GM15510 (cell line): Measurements from ENCODE around the gene BRCA2.

Experiments used
- POLR2A ChIP-seq: IDR thresholded peaks from 3 replicates; pipeline ENCODE4 v1.6.1; 2011; ENCODE audit warnings: borderline replicate concordance; ENCODE audit not compliant: insufficient read length; ENCODE audit errors: extremely low read depth

BRCA2 gene

DNA sequence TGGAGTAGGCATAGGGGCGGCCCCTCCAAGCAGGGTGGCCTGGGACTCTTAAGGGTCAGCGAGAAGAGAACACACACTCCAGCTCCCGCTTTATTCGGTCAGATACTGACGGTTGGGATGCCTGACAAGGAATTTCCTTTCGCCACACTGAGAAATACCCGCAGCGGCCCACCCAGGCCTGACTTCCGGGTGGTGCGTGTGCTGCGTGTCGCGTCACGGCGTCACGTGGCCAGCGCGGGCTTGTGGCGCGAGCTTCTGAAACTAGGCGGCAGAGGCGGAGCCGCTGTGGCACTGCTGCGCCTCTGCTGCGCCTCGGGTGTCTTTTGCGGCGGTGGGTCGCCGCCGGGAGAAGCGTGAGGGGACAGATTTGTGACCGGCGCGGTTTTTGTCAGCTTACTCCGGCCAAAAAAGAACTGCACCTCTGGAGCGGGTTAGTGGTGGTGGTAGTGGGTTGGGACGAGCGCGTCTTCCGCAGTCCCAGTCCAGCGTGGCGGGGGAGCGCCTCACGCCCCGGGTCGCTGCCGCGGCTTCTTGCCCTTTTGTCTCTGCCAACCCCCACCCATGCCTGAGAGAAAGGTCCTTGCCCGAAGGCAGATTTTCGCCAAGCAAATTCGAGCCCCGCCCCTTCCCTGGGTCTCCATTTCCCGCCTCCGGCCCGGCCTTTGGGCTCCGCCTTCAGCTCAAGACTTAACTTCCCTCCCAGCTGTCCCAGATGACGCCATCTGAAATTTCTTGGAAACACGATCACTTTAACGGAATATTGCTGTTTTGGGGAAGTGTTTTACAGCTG lies at the start of gene BRCA2, which contains the start of gene ZAR1L:
Gene BRCA2, plus strand, starts transcription at position 271 of the 790 bp plus-strand sequence. CDS start 953 bp downstream, outside the sequence.
Gene ZAR1L, minus strand, starts transcription at position 126 of the 790 bp plus-strand sequence. CDS start 3,438 bp downstream, outside the sequence.
- peak; percentile 98 for TF ChIP-seq POLR2A

- no peak for TF ChIP-seq POLR2A
Observed at GRCh38 chr13:32265726-32266125, 49.6 kb upstream of the BRCA2 start.

DNA sequence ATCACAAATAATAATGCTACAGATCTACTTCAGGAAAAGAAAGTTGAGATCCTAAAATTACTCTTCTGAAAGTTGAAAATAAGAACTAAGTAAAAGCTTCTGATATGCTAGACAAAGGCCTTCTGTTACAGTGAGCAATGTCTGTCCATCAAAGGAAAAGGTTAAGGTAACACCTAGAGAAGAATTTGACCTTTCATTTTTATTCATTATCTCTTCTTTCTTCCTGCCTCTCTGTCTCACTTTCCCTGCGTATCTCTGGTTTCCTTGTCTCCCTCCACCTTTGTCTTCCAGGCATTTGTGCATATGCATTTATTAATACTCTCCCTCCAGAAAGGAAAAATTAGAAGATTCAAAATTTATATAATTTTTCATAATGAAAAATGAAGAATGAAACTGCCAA lies 49.2 kb upstream of the BRCA2 start:
- no peak for TF ChIP-seq POLR2A

DNA sequence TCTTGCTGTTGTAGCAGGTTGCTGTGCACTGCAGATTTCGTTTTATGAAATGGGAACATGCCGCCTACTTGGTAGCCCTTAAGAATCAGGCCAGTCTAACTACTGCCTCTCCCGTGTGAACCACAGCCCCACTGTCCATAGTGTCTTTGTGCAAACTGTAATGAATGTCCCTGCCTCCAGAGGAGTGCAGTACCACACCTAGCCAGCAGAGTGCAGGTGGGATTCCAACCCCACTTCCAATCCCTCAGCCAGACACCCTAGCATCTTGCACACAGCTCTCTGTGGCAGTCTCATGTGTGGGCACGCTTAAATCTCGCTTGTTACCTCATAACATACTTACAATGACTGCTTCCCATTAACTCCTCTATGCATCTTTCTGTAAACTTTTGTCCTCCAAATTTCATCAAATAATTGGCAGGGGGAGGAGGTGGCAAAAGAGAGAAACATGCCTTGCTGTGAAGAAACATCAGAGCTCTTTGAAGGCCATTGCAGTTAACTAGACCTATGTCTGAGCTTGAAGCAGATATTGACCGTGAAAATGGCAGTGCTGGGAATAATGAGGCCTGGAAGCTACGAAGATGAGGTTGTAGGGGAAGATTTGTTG lies 47.4 kb upstream of the BRCA2 start:
- no peak for TF ChIP-seq POLR2A

DNA sequence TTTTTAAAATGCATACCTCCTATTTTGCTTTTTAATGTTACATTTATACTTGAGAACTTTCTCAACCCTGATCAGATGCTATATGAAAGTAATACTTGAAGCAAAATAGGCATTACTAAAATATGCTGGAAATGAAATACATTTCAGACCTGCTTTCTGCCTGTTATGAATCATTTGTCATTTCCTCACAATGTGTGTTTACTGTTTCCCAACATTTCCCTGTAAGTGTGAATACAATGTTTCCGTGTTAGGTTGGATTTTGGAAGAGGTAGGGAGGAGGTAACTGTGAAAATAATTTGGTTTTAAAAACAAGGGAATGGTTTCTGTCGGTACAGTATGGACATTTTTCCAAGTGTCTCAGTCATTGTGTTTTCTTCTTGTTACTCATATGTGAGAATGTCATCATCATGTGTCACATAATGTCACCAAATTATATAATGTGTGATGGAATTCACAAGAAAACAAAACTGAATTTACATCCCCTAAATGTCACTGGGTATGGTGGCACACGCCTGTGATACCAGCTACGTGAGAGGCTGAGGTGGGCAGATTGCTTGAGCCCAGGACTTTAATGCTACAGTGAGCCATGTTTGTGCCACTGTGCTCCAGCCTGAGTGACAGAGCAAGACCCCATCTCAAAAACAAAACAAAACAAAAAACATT lies 43.2 kb upstream of the BRCA2 start:
- TF ChIP-seq POLR2A = no peak

- TF ChIP-seq POLR2A = no peak
Observed at GRCh38 chr13:32277839-32278238, 37.5 kb upstream of the BRCA2 start.

- no peak for TF ChIP-seq POLR2A
Observed at GRCh38 chr13:32278426-32278825, 36.9 kb upstream of the BRCA2 start.

DNA sequence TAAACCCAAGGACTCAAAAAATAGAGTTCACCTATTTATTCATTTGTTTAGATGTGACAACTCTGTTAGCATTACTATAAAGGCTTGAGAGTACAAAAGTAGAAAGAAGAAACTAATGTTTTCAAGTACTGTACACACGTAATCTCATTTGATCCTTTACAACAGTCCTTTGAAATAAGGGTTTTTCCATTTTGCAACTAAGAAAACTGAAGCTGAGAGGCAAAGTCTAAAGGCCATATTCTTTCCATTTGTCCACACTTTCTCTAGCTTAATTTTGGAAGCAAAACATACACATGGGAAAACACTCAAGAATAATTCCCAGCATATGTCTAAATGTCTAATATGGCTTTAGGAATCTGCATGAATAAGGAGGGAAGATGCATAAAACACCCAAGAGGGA lies 34.2 kb upstream of the BRCA2 start:
- no peak for TF ChIP-seq POLR2A

DNA sequence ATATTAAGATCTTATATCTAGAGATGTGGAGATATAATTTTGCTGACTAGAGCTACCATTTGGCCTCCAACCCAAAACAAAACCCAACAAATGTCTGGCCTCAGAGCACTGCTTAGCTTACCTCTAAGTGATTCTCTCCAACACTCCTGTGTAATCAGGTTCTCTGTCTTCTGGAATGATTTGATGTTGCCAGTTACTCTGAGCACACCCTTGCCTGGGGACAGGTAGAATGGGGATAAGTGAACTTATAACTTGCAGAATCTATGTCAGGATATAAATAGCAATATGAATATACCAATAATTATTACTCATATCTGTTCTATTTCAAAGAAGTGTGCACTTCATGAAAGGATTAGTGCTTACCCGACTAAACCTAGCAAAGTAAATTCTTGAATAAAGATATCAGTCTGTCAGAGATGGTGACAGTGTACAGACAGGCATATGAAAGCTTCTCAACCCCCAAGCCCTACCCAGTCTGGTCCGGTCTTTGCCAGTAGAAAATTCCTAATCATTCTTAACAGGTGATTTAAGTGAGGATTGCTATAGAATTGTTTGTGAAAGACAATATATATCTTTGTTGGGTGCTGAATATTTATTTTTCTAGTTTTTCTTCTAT lies 33.1 kb upstream of the BRCA2 start:
- TF ChIP-seq POLR2A = no peak

DNA sequence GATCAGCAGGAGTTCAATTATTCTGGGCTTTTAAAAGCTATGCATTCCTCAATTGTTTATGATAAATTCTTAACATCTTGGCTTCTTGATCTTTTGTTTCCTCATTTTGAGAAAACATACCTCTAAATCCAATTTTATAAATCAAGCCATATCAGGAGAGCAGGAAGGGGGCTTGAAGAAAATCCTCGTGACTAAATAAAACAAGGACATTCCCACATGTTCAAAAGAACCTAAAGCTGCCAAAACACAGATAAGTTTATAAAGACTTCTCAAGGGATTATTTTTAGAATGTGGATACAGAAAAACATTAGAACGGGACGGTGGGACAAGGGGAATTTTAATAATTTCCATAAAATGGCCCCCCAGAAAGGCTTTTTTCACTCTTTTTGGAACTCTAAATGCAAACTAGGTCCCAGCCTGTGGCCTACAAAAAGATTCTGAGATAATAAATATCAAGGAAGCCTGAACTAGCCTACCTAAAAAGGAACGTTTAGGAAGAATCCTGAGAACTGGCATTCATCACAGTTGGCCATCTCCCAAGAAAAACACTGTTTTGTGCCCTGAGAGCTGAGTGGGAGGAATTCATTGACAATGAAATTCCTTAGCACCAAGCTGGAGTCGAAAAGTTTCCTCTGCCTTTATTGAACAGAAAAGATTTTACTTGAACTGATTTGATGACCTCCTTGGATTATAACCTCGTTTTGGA lies 30.2 kb upstream of the BRCA2 start:
- TF ChIP-seq POLR2A = no peak

DNA sequence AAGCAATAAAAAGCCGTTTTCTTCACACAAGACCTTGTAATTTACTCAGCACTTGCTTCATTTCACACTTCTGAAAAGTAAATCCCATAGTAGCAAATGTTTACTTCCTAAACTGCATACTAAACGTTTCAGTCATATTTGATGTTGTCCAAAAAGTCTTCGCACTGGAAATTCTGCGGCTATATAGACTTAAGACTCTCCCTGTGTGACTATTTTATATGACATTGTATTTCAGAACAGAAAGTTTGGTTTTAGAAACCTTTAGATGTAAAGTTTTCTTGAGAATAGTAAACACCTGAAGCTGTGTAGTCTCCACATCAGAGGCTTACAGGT lies 29.7 kb upstream of the BRCA2 start:
- no peak for TF ChIP-seq POLR2A

DNA sequence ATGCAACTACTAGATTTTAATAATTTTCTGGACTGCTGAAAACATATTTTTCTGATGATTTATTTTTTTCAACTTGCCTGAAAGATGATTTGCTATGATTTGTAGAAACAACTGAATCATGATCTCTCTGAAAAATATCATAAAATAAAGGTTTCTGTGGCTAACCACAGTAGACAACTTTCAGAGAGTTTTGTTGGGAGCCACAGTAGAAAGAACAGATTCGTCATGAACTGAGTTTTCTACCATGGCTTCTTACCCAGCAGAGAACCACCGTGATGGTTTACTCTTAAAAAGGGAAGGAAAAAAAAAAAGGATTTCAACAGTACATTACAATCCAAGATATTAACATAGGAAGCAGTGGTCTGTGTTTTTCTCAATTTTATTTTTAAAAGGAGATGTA lies 18.1 kb upstream of the BRCA2 start:
- no peak for TF ChIP-seq POLR2A

DNA sequence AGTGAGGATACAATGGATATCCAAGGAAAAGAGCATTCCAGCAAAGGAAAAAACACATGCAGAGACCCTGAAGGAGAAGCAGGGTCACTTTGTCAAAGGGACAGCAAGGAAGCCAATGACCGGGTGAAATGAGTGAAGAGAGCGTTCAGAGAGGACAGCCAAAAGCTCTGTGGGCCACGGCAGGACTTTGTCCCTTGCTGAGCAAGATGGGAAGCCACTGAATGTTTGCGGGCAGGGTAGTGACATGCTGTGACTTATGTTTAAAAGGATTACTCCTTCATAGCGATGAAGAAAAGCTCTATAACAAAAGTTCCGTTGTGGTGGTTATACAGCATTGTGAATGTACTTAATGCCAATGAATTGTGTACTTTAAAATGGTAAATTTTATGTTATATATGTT lies 16.6 kb upstream of the BRCA2 start:
- TF ChIP-seq POLR2A = no peak

GRCh38 chr13:32299893-32300292 lies 15.4 kb upstream of the BRCA2 start:
- no peak for TF ChIP-seq POLR2A

- no peak for TF ChIP-seq POLR2A
Observed at GRCh38 chr13:32300406-32300805, 14.9 kb upstream of the BRCA2 start.
